ENCODE measurements around the gene TCAIM.

DNA sequence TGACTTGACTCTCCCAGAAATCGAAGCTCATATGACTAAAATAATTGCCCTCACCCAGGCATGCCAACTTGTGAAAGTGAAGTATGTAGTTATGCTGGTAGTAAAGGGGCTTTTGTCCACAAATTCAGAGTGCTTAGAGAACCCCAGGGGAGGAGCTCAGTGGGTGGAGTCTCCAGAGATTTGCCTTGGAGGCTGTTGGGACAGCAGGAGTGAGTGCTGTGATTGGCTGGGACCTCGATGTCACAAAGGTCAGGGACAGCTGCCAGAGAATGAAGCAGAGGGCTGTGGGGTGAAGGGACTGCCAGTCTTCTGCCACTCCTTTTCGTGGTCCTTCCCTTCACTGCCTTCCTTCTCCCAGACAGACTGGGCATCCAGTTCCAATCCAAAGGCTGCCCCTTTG is 89.1 kb downstream of the TCAIM start:
- TF ChIP-seq, protein P1, sequence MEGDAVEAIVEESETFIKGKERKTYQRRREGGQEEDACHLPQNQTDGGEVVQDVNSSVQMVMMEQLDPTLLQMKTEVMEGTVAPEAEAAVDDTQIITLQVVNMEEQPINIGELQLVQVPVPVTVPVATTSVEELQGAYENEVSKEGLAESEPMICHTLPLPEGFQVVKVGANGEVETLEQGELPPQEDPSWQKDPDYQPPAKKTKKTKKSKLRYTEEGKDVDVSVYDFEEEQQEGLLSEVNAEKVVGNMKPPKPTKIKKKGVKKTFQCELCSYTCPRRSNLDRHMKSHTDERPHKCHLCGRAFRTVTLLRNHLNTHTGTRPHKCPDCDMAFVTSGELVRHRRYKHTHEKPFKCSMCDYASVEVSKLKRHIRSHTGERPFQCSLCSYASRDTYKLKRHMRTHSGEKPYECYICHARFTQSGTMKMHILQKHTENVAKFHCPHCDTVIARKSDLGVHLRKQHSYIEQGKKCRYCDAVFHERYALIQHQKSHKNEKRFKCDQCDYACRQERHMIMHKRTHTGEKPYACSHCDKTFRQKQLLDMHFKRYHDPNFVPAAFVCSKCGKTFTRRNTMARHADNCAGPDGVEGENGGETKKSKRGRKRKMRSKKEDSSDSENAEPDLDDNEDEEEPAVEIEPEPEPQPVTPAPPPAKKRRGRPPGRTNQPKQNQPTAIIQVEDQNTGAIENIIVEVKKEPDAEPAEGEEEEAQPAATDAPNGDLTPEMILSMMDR (IDR thresholded peaks at IDR 0.05), result no peak
- TF ChIP-seq POLR2AphosphoS5 (IDR thresholded peaks at IDR 0.05; ENCODE audit: low read depth, low read length), result no peak
- TF ChIP-seq, protein P2, sequence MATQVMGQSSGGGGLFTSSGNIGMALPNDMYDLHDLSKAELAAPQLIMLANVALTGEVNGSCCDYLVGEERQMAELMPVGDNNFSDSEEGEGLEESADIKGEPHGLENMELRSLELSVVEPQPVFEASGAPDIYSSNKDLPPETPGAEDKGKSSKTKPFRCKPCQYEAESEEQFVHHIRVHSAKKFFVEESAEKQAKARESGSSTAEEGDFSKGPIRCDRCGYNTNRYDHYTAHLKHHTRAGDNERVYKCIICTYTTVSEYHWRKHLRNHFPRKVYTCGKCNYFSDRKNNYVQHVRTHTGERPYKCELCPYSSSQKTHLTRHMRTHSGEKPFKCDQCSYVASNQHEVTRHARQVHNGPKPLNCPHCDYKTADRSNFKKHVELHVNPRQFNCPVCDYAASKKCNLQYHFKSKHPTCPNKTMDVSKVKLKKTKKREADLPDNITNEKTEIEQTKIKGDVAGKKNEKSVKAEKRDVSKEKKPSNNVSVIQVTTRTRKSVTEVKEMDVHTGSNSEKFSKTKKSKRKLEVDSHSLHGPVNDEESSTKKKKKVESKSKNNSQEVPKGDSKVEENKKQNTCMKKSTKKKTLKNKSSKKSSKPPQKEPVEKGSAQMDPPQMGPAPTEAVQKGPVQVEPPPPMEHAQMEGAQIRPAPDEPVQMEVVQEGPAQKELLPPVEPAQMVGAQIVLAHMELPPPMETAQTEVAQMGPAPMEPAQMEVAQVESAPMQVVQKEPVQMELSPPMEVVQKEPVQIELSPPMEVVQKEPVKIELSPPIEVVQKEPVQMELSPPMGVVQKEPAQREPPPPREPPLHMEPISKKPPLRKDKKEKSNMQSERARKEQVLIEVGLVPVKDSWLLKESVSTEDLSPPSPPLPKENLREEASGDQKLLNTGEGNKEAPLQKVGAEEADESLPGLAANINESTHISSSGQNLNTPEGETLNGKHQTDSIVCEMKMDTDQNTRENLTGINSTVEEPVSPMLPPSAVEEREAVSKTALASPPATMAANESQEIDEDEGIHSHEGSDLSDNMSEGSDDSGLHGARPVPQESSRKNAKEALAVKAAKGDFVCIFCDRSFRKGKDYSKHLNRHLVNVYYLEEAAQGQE (IDR thresholded peaks at IDR 0.05; ENCODE audit: insufficient read depth in 1 of 2, low read depth in 2 of 2, low read length in 1 of 2), result no peak
